T-helper 1 cell treated with Interleukin-12 subunit alpha and Interleukin-12 subunit beta and Interleukin-4 antibody, amounts not matched to agents 30 μg/mL and 1 μg/mL, for 36 hours (primary cell): ENCODE results near the gene RNASE11.
"Not testable (repeated sequence)": the region's sequence is repeated elsewhere in the genome, so short reads cannot be mapped to it uniquely, and the experiment has no call there.

Source experiments
- H3K27ac Mint-ChIP-seq: one replicate; pipeline ENCODE4 v1.8.0; 2021; ENCODE audit warnings: mild to moderate bottlenecking, mixed read lengths
- H3K27me3 Mint-ChIP-seq: one replicate; pipeline ENCODE4 v1.8.0; 2021; ENCODE audit warnings: low read depth, mixed read lengths
- H3K36me3 Mint-ChIP-seq: one replicate; pipeline ENCODE4 v1.8.0; 2021; ENCODE audit warnings: low read depth, mixed read lengths
- H3K4me1 Mint-ChIP-seq: one replicate; pipeline ENCODE4 v1.8.0; 2021; ENCODE audit warnings: low read depth, mixed read lengths
- H3K4me3 Mint-ChIP-seq: one replicate; pipeline ENCODE4 v1.8.0; 2021; ENCODE audit warnings: mild to moderate bottlenecking, moderate library complexity, mixed read lengths
- H3K9me3 Mint-ChIP-seq: one replicate; pipeline ENCODE4 v1.8.0; 2021; ENCODE audit warnings: mixed read lengths

The RNASE11 gene

DNA sequence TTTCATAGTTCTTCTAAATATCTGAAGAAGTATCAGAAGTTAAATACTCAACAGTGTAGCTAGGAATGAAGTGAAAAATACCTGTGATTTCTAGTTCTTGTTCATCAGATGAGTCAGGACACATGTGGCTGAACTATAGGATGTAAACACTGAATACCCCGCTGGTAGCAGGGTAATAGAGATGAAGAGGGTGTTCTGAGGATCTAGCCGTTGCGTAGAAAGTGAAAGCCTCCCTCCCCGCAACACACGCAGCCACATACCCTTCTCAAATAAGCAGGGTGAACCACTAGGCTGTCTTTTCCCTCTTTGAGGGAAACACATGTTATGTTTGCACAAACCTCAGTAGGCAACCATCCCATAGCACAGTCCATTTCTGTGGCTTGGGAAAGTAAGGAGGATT, 19.8 kb upstream of the RNASE11 start:
- Mint-ChIP-seq H3K9me3 (no peaks in the 10 kb centered on the region), H3K27me3 (no peaks in the 10 kb centered on the region), H3K4me3 (no peak overlapping the region)

DNA sequence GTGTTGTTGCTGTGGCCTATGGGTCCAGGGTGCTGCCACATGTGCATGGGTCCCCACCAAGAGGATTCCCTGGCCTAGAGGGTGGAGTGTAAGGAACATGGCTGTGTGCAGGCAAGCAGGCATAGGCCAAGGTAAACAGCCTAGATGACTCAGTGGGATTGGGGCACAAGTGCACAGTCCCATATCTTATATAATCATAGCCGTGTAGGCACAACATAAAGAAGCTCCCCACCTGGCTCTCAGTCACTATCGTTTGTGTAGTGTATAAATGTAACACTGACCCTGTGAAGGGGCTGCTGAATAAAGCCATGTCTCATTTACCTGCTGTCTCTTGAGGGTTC, 19.1 kb upstream of the RNASE11 start:
- Mint-ChIP-seq H3K4me1 (peaks cover 2% of the 10 kb centered on the region), H3K36me3 (no peaks in the 10 kb centered on the region), H3K9me3 (no peaks in the 10 kb centered on the region), H3K4me3 (no peak overlapping the region), H3K27me3 (no peaks in the 10 kb centered on the region), H3K27ac (no peak overlapping the region)

More for the DNA sequence above, 19.8 kb upstream of the RNASE11 start:
- Mint-ChIP-seq H3K27ac (no peak overlapping the region), H3K36me3 (no peaks in the 10 kb centered on the region), H3K4me1 (peaks cover 2% of the 10 kb centered on the region)

DNA sequence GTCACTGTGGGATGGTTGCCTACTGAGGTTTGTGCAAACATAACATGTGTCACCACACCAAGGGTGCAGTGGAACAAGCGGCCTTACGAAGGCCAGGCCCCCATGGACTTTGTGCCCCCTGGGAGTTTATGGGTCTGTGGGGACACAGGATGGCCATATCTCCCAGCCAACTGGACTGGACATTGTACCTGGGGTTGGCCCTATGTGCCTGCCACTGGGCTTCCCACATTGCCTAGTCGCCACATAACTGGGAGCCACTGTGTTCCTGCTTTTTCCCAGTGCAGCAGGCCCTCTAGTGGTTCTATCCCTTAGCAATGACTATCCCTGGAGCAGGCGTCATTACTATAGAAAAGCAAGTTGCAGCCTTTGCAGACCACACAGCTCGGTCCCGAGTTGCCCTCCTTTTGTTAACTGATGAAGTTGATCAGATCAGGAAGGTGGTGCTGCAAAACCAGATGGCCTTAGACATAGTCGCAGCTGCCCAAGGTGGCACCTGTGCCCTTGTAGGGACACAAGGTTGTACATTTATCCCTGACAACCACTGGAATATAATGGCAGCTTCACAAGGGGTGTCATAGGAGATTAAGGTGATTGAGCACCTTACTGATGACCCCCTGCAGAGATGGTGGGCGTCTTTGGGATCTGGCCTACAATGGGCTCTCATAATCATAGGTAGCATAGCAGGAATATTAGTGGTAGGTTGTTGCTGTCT, 18.5 kb upstream of the RNASE11 start:
- Mint-ChIP-seq H3K36me3 (no peaks in the 10 kb centered on the region), H3K4me3 (no peak overlapping the region), H3K9me3 (no peaks in the 10 kb centered on the region), H3K4me1 (peaks cover 2% of the 10 kb centered on the region), H3K27me3 (no peaks in the 10 kb centered on the region), H3K27ac (no peak overlapping the region)

DNA sequence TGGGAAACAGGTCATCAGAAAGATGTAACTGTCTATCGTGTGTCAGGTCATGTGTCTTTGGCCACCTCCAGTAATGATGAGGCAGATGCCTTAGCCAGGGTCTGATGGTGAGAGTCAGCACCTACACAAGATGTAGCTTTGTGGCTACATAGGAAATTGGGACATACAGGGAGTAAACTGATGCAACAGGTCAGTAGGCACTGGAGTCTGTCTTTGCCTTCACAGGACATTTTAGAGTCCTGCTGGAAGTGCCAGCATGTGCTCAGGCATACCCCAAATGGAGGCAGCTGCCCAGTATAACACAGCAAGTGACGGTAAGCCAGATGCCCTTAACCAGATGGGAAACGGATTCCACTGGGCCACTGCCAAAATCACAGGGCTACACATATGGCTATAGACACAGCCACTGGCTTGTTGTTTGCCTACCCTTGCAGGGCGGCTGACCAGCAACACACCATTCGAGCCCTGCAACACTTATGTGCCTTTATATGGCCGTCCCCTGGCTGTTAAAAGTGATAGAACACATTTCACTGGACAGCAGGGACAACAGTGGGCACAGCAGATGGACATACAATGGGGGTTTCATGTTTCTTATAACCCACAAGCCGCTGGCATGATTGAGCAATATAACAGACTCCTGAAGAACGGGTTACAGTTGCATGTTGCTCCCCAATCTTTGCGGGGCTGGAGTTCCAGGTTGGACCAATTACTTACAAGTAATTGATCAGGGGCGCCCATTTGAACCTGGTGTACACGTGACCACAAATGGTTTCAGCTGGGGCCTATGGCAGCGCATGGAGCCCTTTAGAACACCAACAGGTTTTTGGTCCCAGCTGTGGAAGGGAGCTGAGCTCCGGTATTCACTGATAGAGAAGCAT, 16.3 kb upstream of the RNASE11 start:
- peaks cover 2% of the 10 kb centered on the region for H3K4me1 Mint-ChIP-seq
- no peaks in the 10 kb centered on the region for H3K36me3 Mint-ChIP-seq
- H3K4me3 Mint-ChIP-seq, result no peak overlapping the region
- H3K9me3 Mint-ChIP-seq, result no peaks in the 10 kb centered on the region
- H3K27ac Mint-ChIP-seq, result no peak overlapping the region
- H3K27me3 Mint-ChIP-seq, result no peaks in the 10 kb centered on the region

DNA sequence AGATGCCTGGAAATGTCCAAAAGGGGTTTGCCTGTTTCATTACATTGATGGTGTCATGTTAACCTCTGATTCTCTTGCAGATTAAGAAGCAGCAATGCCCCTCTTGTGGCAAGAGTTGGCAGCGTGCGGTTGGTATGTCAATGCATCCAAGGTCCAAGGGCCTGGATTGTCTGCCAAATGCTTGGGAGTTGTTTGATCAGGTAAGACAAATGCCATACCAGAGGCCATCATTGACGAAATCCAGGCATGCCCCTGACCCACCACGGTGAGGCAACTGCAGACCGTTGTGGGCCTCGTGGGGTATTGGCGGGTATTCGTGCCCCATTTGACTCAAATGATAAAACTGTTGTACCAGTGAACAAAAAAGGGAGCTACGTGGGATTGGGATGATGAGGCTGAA, 14.8 kb upstream of the RNASE11 start:
- Mint-ChIP-seq H3K4me3 (no peak overlapping the region), H3K4me1 (no peaks in the 10 kb centered on the region), H3K27ac (no peak overlapping the region), H3K9me3 (no peaks in the 10 kb centered on the region), H3K27me3 (no peaks in the 10 kb centered on the region), H3K36me3 (no peaks in the 10 kb centered on the region)

DNA sequence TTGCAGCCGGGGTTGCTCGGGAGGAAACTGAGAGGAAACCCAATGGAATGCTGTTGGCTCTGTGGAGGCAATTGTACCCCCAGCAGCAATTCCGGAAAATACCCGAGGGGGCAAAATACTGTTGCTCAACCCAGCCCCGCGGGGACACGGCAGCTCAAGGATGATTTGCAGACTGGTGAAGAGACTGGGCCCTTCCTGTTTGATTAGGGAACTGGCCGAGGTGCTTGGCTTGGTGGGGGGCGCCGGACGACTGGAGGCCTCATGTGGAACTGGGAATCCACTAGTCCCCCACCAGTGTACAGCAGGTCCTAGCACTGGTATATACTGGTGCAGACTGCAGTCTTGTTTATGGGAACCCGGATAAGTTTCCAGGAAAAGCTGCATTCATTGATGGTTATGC, 13.7 kb upstream of the RNASE11 start:
- no peaks in the 10 kb centered on the region for H3K9me3 Mint-ChIP-seq
- no peak overlapping the region for H3K4me3 Mint-ChIP-seq
- H3K36me3 Mint-ChIP-seq, result no peaks in the 10 kb centered on the region
- no peak overlapping the region for H3K27ac Mint-ChIP-seq
- H3K27me3 Mint-ChIP-seq, result no peaks in the 10 kb centered on the region
- no peaks in the 10 kb centered on the region for H3K4me1 Mint-ChIP-seq

DNA sequence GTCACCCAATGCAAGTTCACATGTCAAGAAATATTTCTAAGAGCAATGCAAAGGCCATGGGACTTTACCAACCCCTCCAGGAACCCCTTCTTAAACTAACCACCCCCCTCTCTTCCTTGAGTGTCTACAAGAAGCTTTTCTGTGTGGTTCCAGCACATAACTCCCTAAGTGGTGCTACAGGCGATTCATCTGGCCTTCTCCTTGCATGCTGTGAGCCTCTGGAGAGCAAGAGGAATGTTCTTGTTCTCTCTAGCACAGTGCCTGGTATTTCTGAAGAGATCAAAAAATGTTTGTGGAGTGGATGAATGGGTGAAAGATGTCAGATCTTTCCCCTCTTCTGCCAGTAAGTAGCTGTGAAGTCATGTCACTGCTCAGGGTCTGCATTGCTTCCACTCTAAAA, 9.3 kb upstream of the RNASE11 start:
- H3K36me3 Mint-ChIP-seq, result no peaks in the 10 kb centered on the region
- H3K27me3 Mint-ChIP-seq, result no peaks in the 10 kb centered on the region
- H3K4me1 Mint-ChIP-seq, result no peaks in the 10 kb centered on the region
- no peaks in the 10 kb centered on the region for H3K9me3 Mint-ChIP-seq
- no peak overlapping the region for H3K4me3 Mint-ChIP-seq
- H3K27ac Mint-ChIP-seq, result no peak overlapping the region

DNA sequence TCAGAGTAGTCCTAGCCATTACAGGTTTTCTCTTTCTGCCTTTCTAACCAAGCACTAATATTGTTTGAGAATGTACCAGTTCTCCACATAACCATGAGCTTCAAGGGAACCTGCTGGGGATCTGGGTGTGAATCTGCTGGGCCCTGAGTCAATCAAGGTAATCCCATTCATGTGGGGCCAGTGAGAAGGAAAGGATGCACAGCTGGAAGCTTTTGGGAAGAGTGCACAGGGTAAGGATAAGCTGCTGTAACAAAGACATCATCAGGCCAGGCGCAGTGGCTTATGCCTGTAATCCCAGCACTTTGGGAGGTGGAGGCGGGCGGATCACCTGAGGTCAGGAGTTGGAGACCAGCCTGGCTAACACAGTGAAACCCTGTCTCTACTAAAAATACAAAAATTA, 7.9 kb upstream of the RNASE11 start:
- not testable (repeated sequence) for H3K9me3 Mint-ChIP-seq, H3K27me3 Mint-ChIP-seq, H3K36me3 Mint-ChIP-seq, H3K4me3 Mint-ChIP-seq, H3K27ac Mint-ChIP-seq, H3K4me1 Mint-ChIP-seq

DNA sequence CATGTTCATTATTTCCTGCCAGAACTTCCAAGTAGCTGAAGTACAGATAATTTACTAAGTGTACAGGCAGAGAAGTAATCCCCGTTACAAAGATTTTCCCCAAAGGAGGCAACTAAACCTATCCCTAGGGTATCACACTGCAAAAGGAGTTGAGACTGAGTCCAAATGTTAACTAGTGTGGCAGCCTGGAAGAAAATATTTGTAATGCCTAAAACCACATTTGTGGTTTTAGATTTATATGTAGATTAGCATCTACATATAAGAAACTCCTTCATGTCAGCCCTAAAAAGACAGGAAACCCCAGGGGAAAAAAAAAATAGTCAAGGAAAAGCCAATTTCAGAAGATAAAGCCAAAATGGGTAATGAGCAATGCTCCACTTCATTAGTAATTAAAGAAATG, 4.8 kb upstream of the RNASE11 start:
- no peaks in the 10 kb centered on the region for H3K9me3 Mint-ChIP-seq
- H3K4me3 Mint-ChIP-seq, result no peak overlapping the region
- no peaks in the 10 kb centered on the region for H3K36me3 Mint-ChIP-seq
- H3K27ac Mint-ChIP-seq, result no peak overlapping the region
- H3K4me1 Mint-ChIP-seq, result no peaks in the 10 kb centered on the region
- no peaks in the 10 kb centered on the region for H3K27me3 Mint-ChIP-seq

DNA sequence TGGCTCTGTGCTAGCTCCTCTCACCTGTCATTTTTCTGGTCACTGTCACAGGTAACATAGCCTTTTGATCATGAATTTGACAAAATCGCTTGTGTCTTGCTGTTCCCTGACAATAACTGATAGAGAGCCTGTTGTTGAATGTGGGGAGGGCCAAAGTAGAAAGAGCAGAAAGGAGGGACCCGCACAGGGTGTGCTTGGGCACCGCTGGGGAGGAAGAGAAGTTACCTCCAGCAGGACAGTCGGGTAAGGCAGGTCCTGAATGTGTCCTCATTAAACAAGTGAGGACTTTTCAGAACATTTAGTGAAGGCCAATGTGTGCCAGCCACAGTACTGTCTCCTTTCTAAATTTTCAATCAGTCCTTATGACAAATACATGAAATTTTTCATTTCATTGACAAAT, 3.4 kb upstream of the RNASE11 start, which contains the start of gene RNASE12:
Gene RNASE12, minus strand, starts transcription at position 142 of the 400 bp plus-strand sequence. CDS start 653 bp downstream, outside the sequence.
- Mint-ChIP-seq H3K36me3 (no peaks in the 10 kb centered on the region), H3K4me1 (no peaks in the 10 kb centered on the region), H3K9me3 (no peaks in the 10 kb centered on the region), H3K4me3 (no peak within 1 kb of the TSS), H3K27me3 (no peaks in the 10 kb centered on the region), H3K27ac (no peak within 1 kb of the TSS)

DNA sequence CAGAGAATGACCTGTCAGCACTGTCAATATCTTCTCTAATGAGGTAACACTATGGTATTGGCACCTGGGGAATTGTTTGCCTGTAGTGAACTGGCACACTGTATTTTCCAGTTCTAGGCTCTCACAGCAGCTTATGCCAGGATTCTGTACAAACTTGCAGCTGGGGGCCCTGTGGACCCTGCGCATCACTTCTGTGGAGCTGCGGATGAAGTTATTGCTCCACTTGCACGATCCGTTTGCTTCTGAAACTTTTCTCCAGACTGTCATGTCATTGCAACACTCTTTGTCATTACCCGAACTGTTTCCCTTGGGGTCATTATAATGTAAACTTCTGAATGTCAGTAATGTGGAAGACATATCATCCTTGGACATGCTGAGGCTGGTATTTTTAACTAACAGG, 3.9 kb downstream of the RNASE11 start:
- no peaks in the 10 kb centered on the region for H3K9me3 Mint-ChIP-seq
- H3K4me3 Mint-ChIP-seq, result no peak overlapping the region
- H3K36me3 Mint-ChIP-seq, result no peaks in the 10 kb centered on the region
- no peak overlapping the region for H3K27ac Mint-ChIP-seq
- peaks cover 16% of the 10 kb centered on the region for H3K27me3 Mint-ChIP-seq
- H3K4me1 Mint-ChIP-seq, result no peaks in the 10 kb centered on the region

DNA sequence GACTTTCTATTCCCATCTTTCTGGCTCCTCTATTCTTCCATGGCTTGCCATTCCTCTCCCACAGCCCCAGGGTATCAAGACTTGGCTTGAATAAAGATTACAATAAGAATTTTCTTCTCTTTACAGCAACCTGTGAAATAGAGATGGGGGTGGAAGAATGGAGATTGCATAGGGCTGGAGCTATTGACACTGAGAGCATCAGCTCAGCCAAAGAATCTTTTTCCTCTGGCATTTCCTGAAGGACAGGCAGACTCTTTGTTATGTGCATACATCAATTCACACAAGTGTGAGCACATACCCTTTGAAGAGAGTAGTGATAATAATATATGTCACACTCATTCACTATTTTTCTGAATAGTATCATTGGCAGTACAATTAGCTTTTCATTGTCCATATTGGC, 4.7 kb downstream of the RNASE11 start:
- Mint-ChIP-seq H3K9me3 (no peaks in the 10 kb centered on the region), H3K4me3 (no peak overlapping the region), H3K36me3 (no peaks in the 10 kb centered on the region), H3K4me1 (no peaks in the 10 kb centered on the region), H3K27me3 (peaks cover 16% of the 10 kb centered on the region), H3K27ac (no peak overlapping the region)

DNA sequence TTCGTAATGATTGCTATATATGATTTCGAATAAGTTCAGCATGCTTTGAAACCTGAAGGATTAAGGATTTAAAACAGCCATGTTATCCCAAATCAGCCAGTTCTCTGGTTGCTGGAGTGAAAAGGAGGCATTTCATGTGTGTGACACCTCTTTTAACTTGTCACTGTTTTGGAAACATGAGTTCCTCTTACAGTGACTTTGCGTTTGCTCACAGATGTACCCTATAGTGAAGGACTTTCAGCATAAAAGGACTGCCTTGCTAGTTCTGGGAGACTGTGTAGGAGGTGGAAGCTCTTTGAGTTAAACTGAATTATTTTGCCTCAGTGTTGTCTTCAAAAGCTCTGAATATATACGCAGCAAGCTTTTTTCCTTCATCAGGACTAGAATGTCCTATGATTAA, 7.6 kb downstream of the RNASE11 start:
- no peak overlapping the region for H3K4me3 Mint-ChIP-seq
- H3K36me3 Mint-ChIP-seq, result no peaks in the 10 kb centered on the region
- H3K27ac Mint-ChIP-seq, result no peak overlapping the region
- H3K27me3 Mint-ChIP-seq, result peaks cover 12% of the 10 kb centered on the region
- H3K4me1 Mint-ChIP-seq, result no peaks in the 10 kb centered on the region
- no peaks in the 10 kb centered on the region for H3K9me3 Mint-ChIP-seq

DNA sequence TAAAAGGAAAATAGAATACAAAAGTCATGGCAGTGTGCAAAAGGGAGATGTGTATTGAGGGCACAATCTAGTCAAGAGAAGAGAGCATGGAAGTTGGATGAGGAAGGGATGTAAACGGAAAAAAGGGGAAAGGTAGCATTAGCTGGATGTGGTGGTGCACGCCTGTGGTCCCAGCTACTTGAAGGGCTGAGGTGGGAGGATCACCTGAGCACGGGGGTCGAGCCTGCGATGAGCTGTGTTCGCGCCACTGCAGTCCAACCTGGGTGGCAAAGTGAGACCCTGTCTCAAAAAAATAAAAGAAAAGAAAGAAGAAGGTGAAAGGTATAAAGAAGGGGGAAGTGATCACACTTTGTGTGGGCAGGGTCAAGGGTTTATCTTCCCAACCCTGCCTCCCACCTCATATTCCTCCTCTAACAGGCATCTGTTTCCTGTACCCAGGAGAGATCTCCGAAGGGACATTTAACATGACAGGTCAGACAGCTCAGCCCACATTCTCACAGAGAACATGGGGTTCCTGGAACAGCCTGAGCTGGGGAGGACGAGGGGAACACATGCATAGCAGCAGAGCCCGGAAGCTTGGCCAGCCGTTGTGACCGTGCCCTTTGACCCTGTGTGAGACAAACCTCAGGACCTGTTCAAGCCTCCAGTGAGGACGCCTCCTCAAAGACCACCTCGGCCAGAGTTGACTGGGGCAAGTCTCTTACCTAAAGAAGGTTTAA, 8.9 kb downstream of the RNASE11 start:
- Mint-ChIP-seq H3K36me3 (no peaks in the 10 kb centered on the region), H3K9me3 (no peaks in the 10 kb centered on the region), H3K4me3 (no peak overlapping the region), H3K4me1 (no peaks in the 10 kb centered on the region), H3K27me3 (peaks cover 8% of the 10 kb centered on the region), H3K27ac (peak overlapping the region; percentile 6)

DNA sequence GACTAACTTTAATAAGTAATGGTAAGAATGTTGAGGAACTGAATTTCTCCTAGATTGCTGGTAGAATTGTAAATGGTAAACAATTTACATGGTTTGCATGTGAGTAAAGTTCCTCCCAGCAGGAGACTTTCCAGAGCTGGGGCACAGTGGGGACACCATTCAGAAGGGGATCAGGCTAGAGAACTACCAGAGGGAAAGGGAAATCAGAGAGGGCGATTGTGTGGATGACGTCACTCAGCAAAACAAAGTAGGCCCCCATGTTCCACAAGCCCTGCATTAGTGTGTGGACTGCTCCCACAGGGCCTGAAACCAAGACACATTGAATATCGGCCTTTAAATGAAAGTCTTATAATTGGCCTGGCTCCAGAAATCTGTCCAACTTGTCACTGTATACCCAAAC, 9.5 kb downstream of the RNASE11 start:
- H3K9me3 Mint-ChIP-seq, result no peaks in the 10 kb centered on the region
- H3K36me3 Mint-ChIP-seq, result no peaks in the 10 kb centered on the region
- H3K4me3 Mint-ChIP-seq, result no peak overlapping the region
- peaks cover 4% of the 10 kb centered on the region for H3K27me3 Mint-ChIP-seq
- no peak overlapping the region for H3K27ac Mint-ChIP-seq
- H3K4me1 Mint-ChIP-seq, result no peaks in the 10 kb centered on the region
